Stimulated activated CD4-positive, alpha-beta T cell treated with anti-CD3 and anti-CD28 coated beads, Interleukin-2, amount 100 ng/mL, for 24 hours (primary cell): ENCODE measurements around the gene LPIN2.
A peak's percentile ranks its signal among the peaks of the same experiment; 100 is the strongest.
"Not testable (repeated sequence)": the region's sequence is repeated elsewhere in the genome, so short reads cannot be mapped to it uniquely, and the experiment has no call there.

Source experiments
- DNase-seq, 2 donors: peaks; one replicate each; pipeline ENCODE4 v3.0.0-alpha.2; 2020

The LPIN2 gene

GRCh38 chr18:3013024-3013804 is at the start of gene LPIN2:
Gene LPIN2, minus strand, starts transcription at chr18:3013144. Its CDS starts 52,304 bp downstream, at chr18:2960840.
- DNase-seq, result peak; percentile 96 to 97

- peak; percentile 54 to 59 for DNase-seq
These were observed 48.8 kb upstream of the LPIN2 start for GRCh38 chr18:3061581-3062312.

GRCh38 chr18:3060667-3061580 is 48.0 kb upstream of the LPIN2 start:
- DNase-seq, result peak; percentile 54 to 60

- DNase-seq, result no peak
These were observed 46.3 kb upstream of the LPIN2 start for GRCh38 chr18:3059272-3059671.

GRCh38 chr18:3058328-3059191 is 45.6 kb upstream of the LPIN2 start:
- DNase-seq, result no peak

GRCh38 chr18:3057526-3057925 is 44.6 kb upstream of the LPIN2 start:
- DNase-seq, result no peak

GRCh38 chr18:3056311-3056710 is 43.4 kb upstream of the LPIN2 start:
- no peak for DNase-seq

- no peak for DNase-seq
These were observed 42.9 kb upstream of the LPIN2 start for GRCh38 chr18:3055816-3056215.

GRCh38 chr18:3055186-3055728 is 42.3 kb upstream of the LPIN2 start:
- no peak for DNase-seq

- DNase-seq, result no peak
These were observed 41.8 kb upstream of the LPIN2 start for GRCh38 chr18:3054780-3055179.

- DNase-seq, result no peak
These were observed 41.3 kb upstream of the LPIN2 start for GRCh38 chr18:3054214-3054613.

- DNase-seq, result no peak
These were observed 40.1 kb upstream of the LPIN2 start for GRCh38 chr18:3053081-3053480.

- no peak for DNase-seq
These were observed 39.4 kb upstream of the LPIN2 start for GRCh38 chr18:3052411-3052758.

GRCh38 chr18:3051718-3052410 is 38.9 kb upstream of the LPIN2 start:
- DNase-seq, result no peak

- DNase-seq, result not testable (repeated sequence)
These were observed 37.0 kb upstream of the LPIN2 start for GRCh38 chr18:3049897-3050454.

GRCh38 chr18:3048820-3049349 is 35.9 kb upstream of the LPIN2 start:
- DNase-seq, result no peak

GRCh38 chr18:3048121-3048520 is 35.2 kb upstream of the LPIN2 start:
- DNase-seq, result no peak

GRCh38 chr18:3046216-3046808 is 33.4 kb upstream of the LPIN2 start:
- DNase-seq, result no peak

- DNase-seq, result no peak
These were observed 32.2 kb upstream of the LPIN2 start for GRCh38 chr18:3044931-3045698.
